HEK293 (cell line): ENCODE data around the gene TP53BP1.
"Not testable (repeated sequence)": the region's sequence is repeated elsewhere in the genome, so short reads cannot be mapped to it uniquely, and the experiment has no call there.

ENCODE experiments used
- CTCF ChIA-PET: fragments of 350-600 bp; formaldehyde crosslinking; extraction: SDS; loops from one replicate; lab custom pipeline; 2021; ENCODE audit warnings: antibody characterized with exemption; lab: Yijun Ruan, JAX
- POLR2A ChIA-PET: fragments of 300-600 bp; formaldehyde crosslinking; extraction: SDS; loops from one replicate; lab custom pipeline; 2020; ENCODE audit warnings: antibody characterized with exemption, inconsistent platforms; lab: Yijun Ruan, JAX
- H3K27ac ChIP-seq: fragments of 200-500 bp; sonication (Bioruptor generic); 2 replicates; pipeline ENCODE4 v1.5.1; 2014; ENCODE audit warnings: low read depth, low read length, control low read depth, inconsistent platforms; ENCODE audit errors: extremely low read depth
- H3K36me3 ChIP-seq, 2 experiments: fragments of 200-500 bp in 1 of 2; sonication (Bioruptor generic) in 1 of 2; 1 replicate in 1 of 2; 2 replicates in 1 of 2; pipeline ENCODE4 v1.5.1; 2014 to 2017; ENCODE audit warnings: inconsistent platforms in 2 of 2, low read length in 2 of 2; ENCODE audit not compliant: control insufficient read depth in 2 of 2, insufficient read depth in 1 of 2
- H3K4me1 ChIP-seq: fragments of 200-500 bp; sonication (Bioruptor generic); 2 replicates; pipeline ENCODE4 v1.5.1; 2014; ENCODE audit warnings: mild to moderate bottlenecking, low read length, inconsistent platforms; ENCODE audit not compliant: control insufficient read depth, insufficient read depth
- H3K4me3 ChIP-seq: 2 replicates; pipeline ENCODE4 v1.5.1; 2011; ENCODE audit warnings: low read depth, mild to moderate bottlenecking, control low read depth, low read length, moderate library complexity
- H3K9me3 ChIP-seq: fragments of 200-500 bp; sonication (Bioruptor generic); 2 replicates; pipeline ENCODE4 v1.5.1; 2014; ENCODE audit warnings: low read depth, low read length, inconsistent platforms; ENCODE audit not compliant: control insufficient read depth, insufficient read depth
- HIC1 ChIP-seq: fragments of 450-650 bp; formaldehyde crosslinking; IDR thresholded peaks from 2 replicates; pipeline ENCODE4 v1.5.1; 2016; ENCODE audit warnings: missing biosample characterization, missing genetic modification characterization
- HOXC10 ChIP-seq: sonication (generic); formaldehyde crosslinking; IDR thresholded peaks from 2 replicates; pipeline ENCODE4 v1.8.1; 2023; ENCODE audit warnings: mild to moderate bottlenecking, missing genetic modification reagents
- KLF7 ChIP-seq: fragments of 450-650 bp; formaldehyde crosslinking; IDR thresholded peaks from 2 replicates; pipeline ENCODE4 v1.5.1; 2016; ENCODE audit warnings: missing biosample characterization, missing genetic modification characterization, borderline replicate concordance
- PATZ1 ChIP-seq: fragments of 450-650 bp; formaldehyde crosslinking; IDR thresholded peaks from 2 replicates; pipeline ENCODE4 v1.5.1; 2016; ENCODE audit warnings: missing biosample characterization, missing genetic modification characterization
- PBX3 ChIP-seq: sonication (generic); formaldehyde crosslinking; IDR thresholded peaks from 2 replicates; pipeline ENCODE4 v1.8.1; 2022; ENCODE audit warnings: mild to moderate bottlenecking, moderate library complexity, missing genetic modification reagents
- PRDM1 ChIP-seq: fragments of 450-650 bp; formaldehyde crosslinking; IDR thresholded peaks from 2 replicates; pipeline ENCODE4; 2016; ENCODE audit warnings: missing biosample characterization, missing genetic modification characterization
- SCRT2 ChIP-seq: fragments of 450-650 bp; formaldehyde crosslinking; IDR thresholded peaks from 2 replicates; pipeline ENCODE4 v1.5.1; 2016; ENCODE audit warnings: missing biosample characterization, missing genetic modification characterization
- TRIM28 ChIP-seq: IDR thresholded peaks from 2 replicates; pipeline ENCODE4 v1.6.1; 2011; ENCODE audit warnings: low read length, control low read depth, borderline replicate concordance
- ZBTB44 ChIP-seq: fragments of 450-650 bp; IDR thresholded peaks from 2 replicates; pipeline ENCODE4 v1.5.1; 2018; ENCODE audit warnings: missing biosample characterization, mild to moderate bottlenecking, missing genetic modification characterization
- ZBTB7A ChIP-seq: fragments of 450-650 bp; formaldehyde crosslinking; IDR thresholded peaks from 2 replicates; pipeline ENCODE4 v1.5.1; 2016; ENCODE audit warnings: low read depth, missing biosample characterization, missing genetic modification characterization
- ZNF10 ChIP-seq: fragments of 450-650 bp; formaldehyde crosslinking; IDR thresholded peaks from 2 replicates; pipeline ENCODE4 v1.5.1; 2017; ENCODE audit warnings: missing biosample characterization, missing genetic modification characterization
- ZNF140 ChIP-seq: fragments of 450-650 bp; formaldehyde crosslinking; IDR thresholded peaks from 2 replicates; pipeline ENCODE4 v1.5.1; 2016; ENCODE audit warnings: missing biosample characterization, missing genetic modification characterization
- ZNF24 ChIP-seq: fragments of 450-650 bp; formaldehyde crosslinking; IDR thresholded peaks from 2 replicates; pipeline ENCODE4 v1.5.1; 2016; ENCODE audit warnings: missing biosample characterization, missing genetic modification characterization
- ZNF514 ChIP-seq: fragments of 450-650 bp; formaldehyde crosslinking; IDR thresholded peaks from 2 replicates; pipeline ENCODE4 v1.5.1; 2016; ENCODE audit warnings: missing biosample characterization, missing genetic modification characterization
- ZNF529 ChIP-seq: fragments of 450-650 bp; formaldehyde crosslinking; IDR thresholded peaks from 2 replicates; pipeline ENCODE4 v1.5.1; 2017; ENCODE audit warnings: missing genetic modification characterization, missing biosample characterization; ENCODE audit not compliant: insufficient replicate concordance
- ZNF548 ChIP-seq: fragments of 450-650 bp; formaldehyde crosslinking; IDR thresholded peaks from 2 replicates; pipeline ENCODE4 v1.5.1; 2016; ENCODE audit warnings: missing biosample characterization, missing genetic modification characterization
- ZNF560 ChIP-seq: fragments of 450-650 bp; formaldehyde crosslinking; IDR thresholded peaks from 2 replicates; pipeline ENCODE4 v1.5.1; 2017; ENCODE audit warnings: missing biosample characterization, missing genetic modification characterization, borderline replicate concordance
- ZNF585B ChIP-seq: fragments of 450-650 bp; formaldehyde crosslinking; IDR thresholded peaks from 2 replicates; pipeline ENCODE4 v1.5.1; 2016; ENCODE audit warnings: missing biosample characterization, missing genetic modification characterization
- ZNF692 ChIP-seq: fragments of 450-650 bp; formaldehyde crosslinking; IDR thresholded peaks from 2 replicates; pipeline ENCODE4 v1.5.1; 2016; ENCODE audit warnings: missing biosample characterization, missing genetic modification characterization
- ZNF777 ChIP-seq: fragments of 450-650 bp; formaldehyde crosslinking; IDR thresholded peaks from 2 replicates; pipeline ENCODE4 v1.5.1; 2017; ENCODE audit warnings: missing biosample characterization, missing genetic modification characterization, borderline replicate concordance
- TF ChIP-seq, protein P1 (sequence below): fragments of 450-650 bp; formaldehyde crosslinking; IDR thresholded peaks from 2 replicates; pipeline ENCODE4; 2016; ENCODE audit warnings: missing biosample characterization, missing genetic modification characterization

TP53BP1 gene

GRCh38 chr15:43538091-43538490 lies 45.1 kb upstream of the TP53BP1 start:
- TF ChIP-seq SCRT2 (tag by site-specific recombination) (no peak), ZNF24 (tag by site-specific recombination) (no peak), ZNF692 (no peak), PATZ1 (tag by site-specific recombination) (no peak), PBX3 (CRISPR knock-in tag) (no peak), ZNF548 (no peak), KLF7 (tag by site-specific recombination) (no peak), ZNF514 (tag by site-specific recombination) (no peak)
- TF ChIP-seq, protein P1, sequence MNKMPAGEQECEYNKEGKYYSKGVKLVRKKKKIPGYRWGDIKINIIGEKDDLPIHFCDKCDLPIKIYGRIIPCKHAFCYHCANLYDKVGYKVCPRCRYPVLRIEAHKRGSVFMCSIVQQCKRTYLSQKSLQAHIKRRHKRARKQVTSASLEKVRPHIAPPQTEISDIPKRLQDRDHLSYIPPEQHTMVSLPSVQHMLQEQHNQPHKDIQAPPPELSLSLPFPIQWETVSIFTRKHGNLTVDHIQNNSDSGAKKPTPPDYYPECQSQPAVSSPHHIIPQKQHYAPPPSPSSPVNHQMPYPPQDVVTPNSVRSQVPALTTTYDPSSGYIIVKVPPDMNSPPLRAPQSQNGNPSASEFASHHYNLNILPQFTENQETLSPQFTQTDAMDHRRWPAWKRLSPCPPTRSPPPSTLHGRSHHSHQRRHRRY: no peak
- TF ChIP-seq, all 188 proteins: peak for 0
- no peak overlapping the region for H3K4me3 ChIP-seq
- CTCF ChIA-PET: no interaction called here

DNA sequence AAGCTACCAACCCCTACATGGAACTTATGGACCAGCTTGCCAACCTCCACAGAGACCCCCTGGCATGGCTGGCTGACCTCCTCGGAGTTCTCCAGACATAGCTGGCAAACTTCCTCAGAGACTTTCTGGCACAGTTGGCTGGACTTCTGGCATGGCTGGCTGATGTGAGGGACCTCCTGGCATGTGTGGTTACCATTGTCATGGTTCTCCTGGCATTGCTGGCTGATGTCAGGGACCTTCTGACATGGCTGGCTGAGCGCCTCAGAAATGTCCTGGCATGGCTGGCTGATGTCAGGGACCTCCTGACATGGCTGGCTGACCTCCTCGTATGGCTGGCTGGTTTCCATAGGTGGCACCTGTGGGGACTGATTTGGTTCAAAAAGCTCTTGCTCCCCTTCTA lies 41.9 kb upstream of the TP53BP1 start:
- POLR2A ChIA-PET: no interaction called here
- no peak overlapping the region for H3K27ac ChIP-seq
- no peak for TF ChIP-seq ZBTB44 (tag by site-specific recombination)
- no peak for TF ChIP-seq ZNF140 (tag by site-specific recombination)
- no peak for TF ChIP-seq ZNF777 (tag by site-specific recombination)
- no peak for TF ChIP-seq ZBTB7A (tag by site-specific recombination)
- TF ChIP-seq ZNF529 (tag by site-specific recombination): no peak
- no peak for TF ChIP-seq PRDM1 (tag by site-specific recombination)
- TF ChIP-seq HIC1 (tag by site-specific recombination): no peak
- TF ChIP-seq TRIM28: no peak
- no peak for TF ChIP-seq ZNF10 (tag by site-specific recombination)
- no peak for TF ChIP-seq PBX3 (CRISPR knock-in tag)
- TF ChIP-seq ZNF560: no peak
- no peak for TF ChIP-seq ZNF585B (tag by site-specific recombination)
- no peak for TF ChIP-seq HOXC10 (CRISPR knock-in tag)
- TF ChIP-seq, all 188 proteins: peak for 0
- Histone ChIP-seq H3K4me3 (no peak overlapping the region), H3K36me3 (peaks cover 0 to 12% of the 10 kb centered on the region in 2 experiments; a peak in 1 of 3 replicates), H3K9me3 (no peaks in the 10 kb centered on the region), H3K4me1 (no peaks in the 10 kb centered on the region)
- CTCF ChIA-PET: no interaction called here

More at GRCh38 chr15:43538091-43538490, 45.1 kb upstream of the TP53BP1 start:
- Histone ChIP-seq H3K27ac (no peak overlapping the region), H3K4me1 (no peaks in the 10 kb centered on the region), H3K9me3 (no peaks in the 10 kb centered on the region), H3K36me3 (peaks cover 0 to 12% of the 10 kb centered on the region in 2 experiments; a peak in 1 of 3 replicates)
- POLR2A ChIA-PET: no interaction called here

DNA sequence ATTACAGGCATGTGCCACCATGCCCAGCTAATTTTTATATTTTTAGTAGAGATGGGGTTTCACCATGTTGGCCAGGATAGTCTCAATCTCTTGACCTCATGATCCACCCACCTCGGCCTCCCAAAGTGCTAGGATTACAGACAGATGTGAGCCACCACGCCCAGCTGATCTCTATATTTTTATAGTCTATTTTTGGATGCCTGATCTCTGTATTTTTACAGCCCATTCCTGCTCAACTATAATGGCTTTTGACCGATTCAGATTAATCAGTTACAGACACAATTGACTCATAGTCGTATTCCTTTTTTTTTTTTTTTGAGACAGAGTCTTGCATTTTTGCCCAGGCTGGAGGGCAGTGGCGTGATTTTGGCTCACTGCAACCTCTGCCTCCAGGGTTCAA lies 39.9 kb upstream of the TP53BP1 start:
- POLR2A ChIA-PET, H3K4me1 ChIP-seq, H3K27ac ChIP-seq, H3K4me3 ChIP-seq, H3K9me3 ChIP-seq: not testable (repeated sequence)
- CTCF ChIA-PET: interaction anchor here (0.7 kb wide), 1 partner anchor 19 kb away, joined by 3 read pairs; no protein-coding TSS in a partner anchor
- H3K36me3 ChIP-seq: peaks cover 0 to 12% of the 10 kb centered on the region in 2 experiments; a peak in 1 of 3 replicates
